Pulmonary artery endothelial cell (primary cell): Measurements from ENCODE around the gene NKX2-2. TPM values are rescaled to one million over a fixed set of nuclear protein-coding genes. Genes with fewer than 3 reads are reported as not detected.
"Not testable (repeated sequence)": the region's sequence is repeated elsewhere in the genome, so short reads cannot be mapped to it uniquely, and the experiment has no call there.

ENCODE experiments used
- DNase-seq: peaks from one replicate; pipeline ENCODE4 v3.0.0-alpha.2; 2011; ENCODE audit warnings: low read depth, low spot score
- total RNA-seq: library from RNA; depleted of rRNA; stranded (reverse); fragments of >200 nt; gene quantifications from 2 replicates; pipeline ENCODE4 v1.2.3, GENCODE V29; 2014

The NKX2-2 gene
- total RNA-seq, 1 donor from 2014 or later = not detected

DNA sequence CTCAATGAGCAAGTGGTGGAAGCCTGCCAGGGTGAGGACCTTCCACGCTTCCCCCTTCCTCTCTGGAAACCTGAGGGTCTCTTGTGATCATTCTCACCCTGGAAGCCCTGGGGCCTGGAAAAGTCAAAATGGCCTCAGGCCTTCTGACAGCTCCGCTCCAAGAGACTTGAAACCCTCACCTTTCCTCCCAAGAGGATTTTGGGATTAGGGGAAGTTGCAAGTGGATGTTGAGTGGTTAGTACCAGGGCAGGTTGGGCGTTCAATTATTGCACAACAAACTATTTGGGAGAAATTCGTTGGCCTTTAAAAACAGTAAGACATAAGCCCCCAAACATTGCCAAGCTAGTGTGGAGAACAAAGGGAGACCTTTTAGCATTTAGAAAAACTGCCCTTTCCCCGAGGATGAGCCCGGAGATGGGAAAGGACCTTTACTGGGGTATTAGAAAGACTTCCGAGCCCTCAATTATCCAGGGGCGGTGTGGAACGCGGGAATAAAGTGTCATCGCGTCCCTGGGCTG, 4.7 kb downstream of the NKX2-2 start:
- no peak for DNase-seq

DNA sequence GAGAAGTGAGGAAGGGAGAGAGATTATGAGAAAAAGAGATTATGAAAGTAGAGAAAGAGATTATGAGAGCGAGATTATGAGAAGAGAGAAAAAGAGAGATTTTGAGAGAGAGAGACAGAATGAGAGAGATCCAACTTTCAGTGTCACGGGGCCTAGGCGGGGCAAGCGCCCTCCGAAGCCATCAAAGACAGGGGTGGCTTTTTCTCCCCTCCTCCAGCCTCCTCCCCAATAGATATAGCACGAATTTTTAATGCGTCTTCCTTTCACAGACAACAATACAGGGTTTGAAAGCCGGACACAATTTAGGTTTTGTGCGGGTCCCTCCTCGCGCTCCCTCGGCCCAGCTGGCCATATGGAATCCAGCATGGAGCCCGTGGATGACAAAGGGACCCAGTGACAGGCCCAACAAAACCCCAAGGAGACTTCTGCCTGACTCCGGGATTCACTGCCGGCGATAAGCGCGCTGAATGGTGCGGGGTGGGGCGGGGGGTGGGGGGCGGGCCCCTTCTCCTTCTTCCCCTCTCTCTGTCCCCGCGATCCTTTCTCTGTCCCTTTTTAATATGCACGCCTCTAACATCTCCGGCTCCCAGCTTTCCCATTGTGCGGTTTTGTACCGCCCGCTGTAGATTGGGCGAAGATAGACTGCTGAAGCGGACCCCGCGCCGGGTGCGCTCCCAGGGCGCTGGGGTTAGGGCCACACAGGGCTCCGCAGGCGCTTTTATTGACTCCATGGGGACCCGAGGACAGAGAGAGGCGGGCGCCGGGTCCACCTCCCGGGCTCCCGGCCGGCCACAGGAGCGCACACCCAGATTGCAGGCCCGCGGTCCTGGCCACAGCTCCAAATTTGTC, 5.4 kb downstream of the NKX2-2 start:
- DNase-seq = no peak

GRCh38 chr20:21507400-21508229, 6.2 kb downstream of the NKX2-2 start:
- DNase-seq = no peak

DNA sequence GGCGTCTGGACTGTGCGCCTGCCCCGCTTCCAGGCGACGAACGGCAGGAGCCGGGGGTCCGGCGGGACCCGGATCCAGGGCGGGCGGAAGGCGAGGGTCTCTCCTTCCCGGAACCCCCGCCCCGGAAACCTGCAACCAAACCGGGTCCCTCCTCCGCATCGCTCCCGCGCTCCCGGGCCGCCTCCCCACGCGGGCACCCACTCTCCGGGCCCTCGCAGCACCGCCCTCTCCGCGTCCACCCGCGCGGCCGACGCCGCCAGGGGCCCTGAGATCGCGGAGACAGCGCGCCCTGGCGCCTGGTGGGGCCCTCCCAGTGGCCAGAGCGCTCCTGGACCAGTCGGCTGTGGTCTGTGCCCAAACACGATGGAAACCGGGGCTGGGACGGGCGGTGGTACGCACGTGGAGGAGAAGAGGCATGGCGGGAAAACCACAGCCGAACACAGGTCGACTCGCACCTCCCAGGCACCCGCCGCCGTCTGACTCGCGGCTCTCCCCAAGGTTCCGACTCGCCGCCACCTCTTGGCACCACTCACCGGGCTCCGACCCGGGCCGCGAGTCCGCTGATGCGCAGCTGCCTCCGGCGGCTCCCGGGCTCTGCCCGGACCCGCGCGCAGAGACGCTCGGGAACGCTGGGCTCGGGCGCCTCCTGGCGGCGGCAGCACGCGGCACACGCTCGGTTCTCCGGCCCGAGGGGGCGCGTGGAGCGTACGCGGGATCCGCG, 7.9 kb downstream of the NKX2-2 start:
- DNase-seq = no peak

- DNase-seq = no peak
Measured at GRCh38 chr20:21505161-21505809, 8.6 kb downstream of the NKX2-2 start.

DNA sequence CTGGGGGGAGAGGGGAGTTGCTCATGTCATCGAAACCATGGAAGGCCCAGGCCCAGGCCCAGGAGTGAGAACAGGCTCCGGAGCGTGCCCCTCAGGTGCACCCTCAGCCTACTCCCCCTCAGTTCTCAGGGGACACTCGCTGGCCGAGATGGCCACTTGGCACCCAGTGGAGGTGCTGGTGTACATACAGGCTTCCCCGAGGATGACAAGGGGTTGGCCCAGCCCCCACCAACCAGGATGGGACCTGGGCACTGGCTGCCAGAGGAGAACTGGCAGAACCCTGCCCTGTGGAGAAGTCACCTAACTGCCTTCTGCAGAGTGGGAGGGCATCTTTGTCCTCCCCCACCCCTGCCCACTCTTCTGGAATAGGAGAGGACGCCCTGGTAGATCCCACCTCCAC, 9.5 kb downstream of the NKX2-2 start:
- DNase-seq = no peak

DNA sequence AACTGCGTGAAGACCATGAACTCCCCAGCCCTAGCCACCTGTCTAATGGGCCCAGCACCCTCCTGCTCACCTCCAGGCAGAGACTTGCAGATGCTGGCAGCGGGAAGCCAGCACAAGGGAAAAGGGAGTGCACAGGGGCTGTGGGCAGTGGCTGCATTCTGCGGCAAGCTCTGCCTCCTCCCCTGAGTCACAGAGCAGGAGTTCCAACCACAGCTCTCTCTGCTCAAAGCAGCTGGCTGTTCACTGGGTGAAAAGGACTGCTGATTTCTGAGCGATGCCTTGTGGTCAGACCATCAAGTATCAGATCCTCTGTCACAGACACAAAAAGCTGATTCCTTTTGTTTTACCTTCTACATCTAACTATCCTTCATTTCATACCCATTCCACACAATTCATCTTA, 10.5 kb downstream of the NKX2-2 start:
- no peak for DNase-seq

GRCh38 chr20:21501184-21501583, 12.7 kb downstream of the NKX2-2 start:
- no peak for DNase-seq

DNA sequence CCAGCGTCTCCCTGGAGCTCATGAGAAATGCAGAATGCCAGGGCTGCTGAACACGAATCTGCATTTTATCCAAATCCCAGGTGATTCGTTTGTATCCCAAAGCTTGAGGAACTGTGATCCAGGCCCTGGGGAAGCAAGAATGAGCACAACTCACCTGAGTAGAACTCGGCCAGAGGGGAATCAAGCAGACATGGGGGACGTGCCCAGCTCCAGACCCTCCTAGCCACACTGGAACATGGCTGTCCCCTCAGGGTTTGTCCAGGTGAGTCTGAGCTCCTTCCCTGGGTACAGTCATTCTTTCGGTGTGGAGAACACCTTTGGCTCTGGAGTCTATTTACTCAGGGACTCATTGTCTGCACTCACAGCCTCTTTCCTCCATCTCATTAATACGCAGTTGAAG, 13.3 kb downstream of the NKX2-2 start:
- no peak for DNase-seq

- DNase-seq = no peak
Measured at GRCh38 chr20:21499641-21500040, 14.2 kb downstream of the NKX2-2 start.

- DNase-seq = no peak
Measured at GRCh38 chr20:21498635-21499034, 15.2 kb downstream of the NKX2-2 start.

GRCh38 chr20:21498195-21498594, 15.7 kb downstream of the NKX2-2 start:
- DNase-seq = no peak

GRCh38 chr20:21496452-21496851, 17.4 kb downstream of the NKX2-2 start:
- no peak for DNase-seq

DNA sequence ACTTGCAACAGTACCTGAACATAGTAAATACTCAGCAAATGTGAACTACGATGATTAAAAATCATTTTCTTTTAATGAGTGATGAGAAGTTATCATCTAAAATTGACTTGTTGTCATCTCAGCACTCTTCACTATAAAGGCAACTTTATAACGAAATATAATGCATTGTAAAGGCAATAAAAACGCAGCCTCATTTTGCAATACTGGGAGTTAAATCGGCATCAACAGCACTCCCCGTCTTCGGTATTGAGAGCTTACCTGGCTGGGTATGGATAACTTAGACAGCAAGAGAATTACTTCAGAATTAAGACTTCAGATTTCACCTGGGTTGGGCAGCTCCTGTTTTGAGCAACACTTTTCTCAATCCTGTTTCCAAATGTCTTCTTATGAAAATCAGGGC, 20.8 kb downstream of the NKX2-2 start:
- DNase-seq = no peak

GRCh38 chr20:21490105-21490504, 23.8 kb downstream of the NKX2-2 start:
- no peak for DNase-seq

DNA sequence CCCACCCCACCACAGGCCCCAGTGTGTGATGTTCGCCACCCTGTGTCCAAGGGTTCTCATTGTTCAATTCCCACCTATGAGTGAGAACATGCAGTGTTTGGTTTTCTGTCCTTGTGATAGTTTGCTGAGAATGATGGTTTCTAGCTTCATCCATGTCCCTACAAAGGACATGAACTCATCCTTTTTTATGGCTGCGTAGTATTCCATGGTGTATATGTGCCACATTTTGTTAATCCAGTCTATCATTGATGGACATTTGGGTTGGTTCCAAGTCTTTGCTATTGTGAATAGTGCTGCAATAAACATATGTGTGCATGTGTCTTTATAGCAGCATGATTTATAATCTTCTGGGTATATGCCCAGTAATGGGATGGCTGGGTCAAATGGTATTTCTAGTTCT, 33.7 kb downstream of the NKX2-2 start:
- DNase-seq = not testable (repeated sequence)

- no peak for DNase-seq
Measured at GRCh38 chr20:21465799-21466198, 48.1 kb downstream of the NKX2-2 start.

GRCh38 chr20:21464916-21465315, 48.9 kb downstream of the NKX2-2 start:
- DNase-seq = no peak
